Stomach (tissue), 9 donors: ENCODE measurements around the gene IYD. TPM values are rescaled to one million over a fixed set of nuclear protein-coding genes. Genes with fewer than 3 reads are reported as not detected.

ENCODE experiments used
- DNase-seq, 2 donors: peaks; one replicate each; pipeline versions ENCODE4 v3.0.0 to v3.0.0-alpha.2; 2013 to 2019
- H3K27ac ChIP-seq, 5 donors: fragments of 200-600 bp in 4 of 5; sonication (generic) in 4 of 5; one replicate each; pipeline ENCODE4 v1.5.1; 2013 to 2019; ENCODE audit warnings: mild to moderate bottlenecking in 1 of 5, moderate library complexity in 1 of 5
- H3K27me3 ChIP-seq, 3 donors: fragments of 200-600 bp; sonication (generic); one replicate each; pipeline ENCODE4 v1.5.1; 2017 to 2019; ENCODE audit warnings: mixed run types in 1 of 3
- H3K36me3 ChIP-seq, 4 donors: fragments of 200-600 bp; sonication (generic); 1 replicate in 3 of 4; 2 replicates in 1 of 4; pipeline ENCODE4 v1.5.1; 2016 to 2019
- H3K4me1 ChIP-seq, 4 donors: fragments of 200-600 bp; sonication (generic); one replicate each; pipeline ENCODE4 v1.5.1; 2016 to 2019
- H3K4me3 ChIP-seq, 4 donors: fragments of 200-600 bp; sonication (generic) in 3 of 4; one replicate each; pipeline ENCODE4 v1.5.1; 2016 to 2019; ENCODE audit warnings: mild to moderate bottlenecking in 1 of 4
- H3K9me3 ChIP-seq, 4 donors: fragments of 200-600 bp; sonication (generic); one replicate each; pipeline ENCODE4 v1.5.1; 2016 to 2019
- CTCF ChIP-seq, 7 experiments: fragments of 450-650 bp in 4 of 7; fragments of 200-600 bp in 3 of 7; sonication (generic) in 3 of 7; IDR thresholded peaks; one replicate each; pipeline ENCODE4 v1.5.1; 2016 to 2019; ENCODE audit warnings: antibody characterized with exemption in 7 of 7, control low read depth in 2 of 7, mild to moderate bottlenecking in 1 of 7
- EP300 ChIP-seq: sonication (generic); formaldehyde crosslinking; IDR thresholded peaks from one replicate; pipeline ENCODE4 v1.6.1; 2017; ENCODE audit warnings: antibody characterized with exemption
- POLR2A ChIP-seq, 4 donors: fragments of 450-650 bp; IDR thresholded peaks; one replicate each; pipeline ENCODE4 v1.6.1; 2016; ENCODE audit warnings: antibody characterized with exemption in 4 of 4, control low read depth in 2 of 4, mild to moderate bottlenecking in 1 of 4, moderate library complexity in 1 of 4
- POLR2AphosphoS5 ChIP-seq, 3 donors: sonication (generic); formaldehyde crosslinking; IDR thresholded peaks; one replicate each; pipeline ENCODE4 v1.6.1; 2016; ENCODE audit warnings: antibody characterized with exemption in 3 of 3
- WGBS, 5 donors: extraction: QIAGEN DNeasy Blood & Tissue Kit in 3 of 5; methylation state at CpG; one replicate each; pipeline versions ENCODE4 v1.1.5 to v1.1.7; 2013 to 2018; 5-methylcytosine and 5-hydroxymethylcytosine counted together
- intact Hi-C: fragments of 100-400 bp; cut with DNase I; formaldehyde crosslinking; loops from one replicate; pipeline ENCODE4 v1.15.1; 2023; ENCODE audit warnings: low total_unique reads
- polyA plus RNA-seq, 3 donors: library from polyadenylated mRNA; stranded (reverse); fragments of 200-250 nt; gene quantifications; one replicate each; pipeline ENCODE4 v1.2.3, GENCODE V29; 2013
- total RNA-seq, 5 donors: library from RNA; depleted of rRNA; stranded (reverse); fragments of >200 nt; gene quantifications; one replicate each; pipeline versions ENCODE4 v1.1.0 to v1.2.3, GENCODE V29; 2014 to 2016
- donor health status: healthy with polysubstance abuse.
- donor health status: Bipolar disorder and iron deficiency.
- donor health status: healthy.

Gene IYD
- total and polyA plus RNA-seq, 8 donors, result 0.45 to 3.5 (median 0.75) TPM; not detected in 1

GRCh38 chr6:150406948-150407347 is 38.1 kb downstream of the IYD start:
- WGBS, 5 donors, result 41 to 70% (median 42%) methylated on average over 2 of the region's 2 CpGs
- no peaks in the 10 kb centered on the region for H3K27me3 ChIP-seq
- intact Hi-C loops, result no loop called here

DNA sequence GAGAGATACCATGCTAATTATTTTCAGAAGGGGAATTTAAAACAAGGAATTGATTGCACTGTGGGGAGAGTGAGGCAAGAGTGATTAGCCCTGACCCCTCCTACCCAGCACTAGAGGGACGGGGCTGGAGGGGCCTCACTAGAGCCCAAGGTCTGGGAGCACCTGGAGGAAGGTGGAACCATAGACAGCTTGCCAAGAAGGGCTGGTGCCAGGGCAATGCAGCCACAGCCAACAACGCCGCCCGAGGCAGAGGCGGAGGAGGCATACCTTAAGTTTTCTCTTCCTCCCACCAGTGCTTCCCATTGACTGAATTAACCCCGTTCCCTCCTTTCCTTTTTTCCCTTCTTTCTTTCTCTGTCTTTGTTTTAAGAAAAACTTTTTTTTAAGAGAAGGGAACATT is 40.0 kb downstream of the IYD start:
- DNase-seq, result peak; percentile 23 to 85
- TF ChIP-seq CTCF (IDR thresholded peaks at IDR 0.05), result no peak
- no peak for TF ChIP-seq POLR2AphosphoS5 (IDR thresholded peaks at IDR 0.05)
- TF ChIP-seq POLR2A (IDR thresholded peaks at IDR 0.05), result no peak
- TF ChIP-seq EP300, result no peak
- Histone ChIP-seq H3K27me3 (no peaks in the 10 kb centered on the region), H3K4me3 (no peak overlapping the region), H3K9me3 (peaks cover 0 to 4% (median 0%) of the 10 kb centered on the region in 4 donors), H3K36me3 (no peaks in the 10 kb centered on the region), H3K27ac (peak overlapping the region in 3 of 5 donors; percentile 19 to 49 (median 24)), H3K4me1 (peaks cover 8 to 34% (median 27%) of the 10 kb centered on the region in 4 donors)
- WGBS, 5 donors, result 34 to 53% (median 45%) methylated on average over 6 of the region's 6 CpGs
- intact Hi-C loops, result no loop called here

More at GRCh38 chr6:150406948-150407347, 38.1 kb downstream of the IYD start:
- DNase-seq, result no peak
- no peak overlapping the region for H3K4me3 ChIP-seq
- peaks cover 0 to 4% (median 0%) of the 10 kb centered on the region in 4 donors for H3K9me3 ChIP-seq
- peaks cover 16 to 42% (median 32%) of the 10 kb centered on the region in 4 donors for H3K4me1 ChIP-seq
- TF ChIP-seq POLR2AphosphoS5 (IDR thresholded peaks at IDR 0.05) (no peak), POLR2A (IDR thresholded peaks at IDR 0.05) (no peak), CTCF (IDR thresholded peaks at IDR 0.05) (no peak)
- no peak overlapping the region for H3K27ac ChIP-seq
- H3K36me3 ChIP-seq, result no peaks in the 10 kb centered on the region

DNA sequence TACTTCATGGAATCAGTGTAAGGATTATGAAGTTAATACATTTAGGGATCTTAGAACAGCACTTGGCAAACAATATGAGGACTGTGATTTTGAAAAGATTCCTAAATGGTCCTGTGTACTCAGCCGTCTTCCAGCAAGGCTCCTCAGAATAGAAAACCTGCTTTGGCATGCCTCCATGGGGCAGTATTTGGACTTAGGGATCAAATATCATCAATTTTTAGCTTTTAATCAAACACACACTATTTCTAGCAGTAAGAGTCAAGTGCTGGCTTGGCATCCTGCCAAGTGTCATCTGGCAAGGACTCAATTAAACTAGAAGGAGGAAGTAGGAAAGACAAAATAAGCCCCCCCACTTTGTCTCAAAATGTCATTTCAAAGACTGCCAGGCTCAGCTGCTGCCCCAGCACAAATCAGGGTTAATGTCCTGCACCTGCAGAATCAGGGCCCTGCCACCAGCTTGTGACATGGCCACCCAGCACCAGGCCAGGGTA is 40.8 kb downstream of the IYD start:
- Histone ChIP-seq H3K27me3 (no peaks in the 10 kb centered on the region), H3K9me3 (peaks cover 0 to 4% (median 0%) of the 10 kb centered on the region in 4 donors), H3K27ac (peak overlapping the region in 4 of 5 donors; percentile 19 to 54 (median 36)), H3K36me3 (no peaks in the 10 kb centered on the region), H3K4me3 (no peak overlapping the region), H3K4me1 (peaks cover 8 to 30% (median 25%) of the 10 kb centered on the region in 4 donors)
- intact Hi-C loops, result no loop called here
- peak; percentile 76 to 89 for DNase-seq
- WGBS, 5 donors, result 0 to 17% (median 7%) methylated on average over 1 of the region's 1 CpG
- TF ChIP-seq CTCF (IDR thresholded peaks at IDR 0.05) (no peak), EP300 (no peak), POLR2AphosphoS5 (IDR thresholded peaks at IDR 0.05) (no peak), POLR2A (IDR thresholded peaks at IDR 0.05) (no peak)

DNA sequence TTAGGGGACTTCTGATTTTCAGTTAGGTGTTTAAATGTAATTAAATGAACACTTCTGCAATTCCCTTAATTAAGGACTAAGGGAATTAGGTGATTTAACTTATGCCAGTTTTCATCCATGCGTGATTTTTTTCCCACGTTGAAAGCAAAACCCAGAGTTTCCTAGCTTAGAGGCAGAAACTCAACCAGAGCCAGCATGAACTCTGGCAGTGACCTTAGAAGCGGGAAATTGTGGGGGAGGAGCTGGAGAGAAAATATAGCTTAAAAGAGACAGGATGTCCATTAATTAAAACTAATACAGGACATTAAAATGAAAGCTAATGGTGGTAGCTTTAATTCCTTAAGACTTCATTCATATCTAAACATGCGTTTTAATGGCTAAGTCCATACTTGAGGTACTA is 41.6 kb downstream of the IYD start:
- peak overlapping the region in 1 of 5 donors; percentile 24 for H3K27ac ChIP-seq
- intact Hi-C loops, result no loop called here

More for the DNA sequence above, 41.6 kb downstream of the IYD start:
- H3K9me3 ChIP-seq, result no peaks in the 10 kb centered on the region
- 41 to 62% (median 42%) methylated on average over 4 of the region's 4 CpGs for WGBS, 5 donors
- no peaks in the 10 kb centered on the region for H3K36me3 ChIP-seq
- TF ChIP-seq POLR2A (IDR thresholded peaks at IDR 0.05), result no peak
- no peak for TF ChIP-seq POLR2AphosphoS5 (IDR thresholded peaks at IDR 0.05)
- no peak for TF ChIP-seq CTCF (IDR thresholded peaks at IDR 0.05)
- no peak for TF ChIP-seq EP300
- DNase-seq, result peak in 1 of 2 donors; percentile 37
- no peak overlapping the region for H3K4me3 ChIP-seq
- no peaks in the 10 kb centered on the region for H3K27me3 ChIP-seq
- H3K4me1 ChIP-seq, result peaks cover 8 to 30% (median 25%) of the 10 kb centered on the region in 4 donors
